ELF-1 (cell line): ENCODE measurements around the gene MRRF.

Experiments
- DNase-seq: peaks from one replicate; pipeline ENCODE4 v3.0.0-alpha.2; 2016; ENCODE audit warnings: low read depth, low spot score

Gene MRRF

GRCh38 chr9:122378236-122378635 lies 113.6 kb downstream of the MRRF start:
- no peak for DNase-seq

GRCh38 chr9:122379340-122379739 lies 114.7 kb downstream of the MRRF start:
- DNase-seq, result no peak

- DNase-seq, result no peak
Observed at GRCh38 chr9:122380293-122380692, 115.6 kb downstream of the MRRF start.
